Measurements from ENCODE around the gene LDLR.

GRCh38 chr19:11087870-11088505 is 1.3 kb upstream of the LDLR start:
- TF ChIP-seq CTCF (IDR thresholded peaks at IDR 0.05): no peak
- no peak for TF ChIP-seq EZH2 (IDR thresholded peaks at IDR 0.05)
